Neural progenitor cell (in vitro differentiated cells): ENCODE measurements around the gene OSBPL8.

Experiments
- EZH2 ChIP-seq: fragments of 200-600 bp; sonication (generic); IDR thresholded peaks from 2 replicates; pipeline ENCODE4 v1.6.1; 2017; ENCODE audit warnings: antibody characterized with exemption, mild to moderate bottlenecking, moderate library complexity
- TF ChIP-seq, protein P1 (sequence below): fragments of 200-600 bp; sonication (generic); IDR thresholded peaks from 2 replicates; pipeline ENCODE4 v1.5.1; 2017; ENCODE audit warnings: antibody characterized with exemption, mild to moderate bottlenecking

DNA sequence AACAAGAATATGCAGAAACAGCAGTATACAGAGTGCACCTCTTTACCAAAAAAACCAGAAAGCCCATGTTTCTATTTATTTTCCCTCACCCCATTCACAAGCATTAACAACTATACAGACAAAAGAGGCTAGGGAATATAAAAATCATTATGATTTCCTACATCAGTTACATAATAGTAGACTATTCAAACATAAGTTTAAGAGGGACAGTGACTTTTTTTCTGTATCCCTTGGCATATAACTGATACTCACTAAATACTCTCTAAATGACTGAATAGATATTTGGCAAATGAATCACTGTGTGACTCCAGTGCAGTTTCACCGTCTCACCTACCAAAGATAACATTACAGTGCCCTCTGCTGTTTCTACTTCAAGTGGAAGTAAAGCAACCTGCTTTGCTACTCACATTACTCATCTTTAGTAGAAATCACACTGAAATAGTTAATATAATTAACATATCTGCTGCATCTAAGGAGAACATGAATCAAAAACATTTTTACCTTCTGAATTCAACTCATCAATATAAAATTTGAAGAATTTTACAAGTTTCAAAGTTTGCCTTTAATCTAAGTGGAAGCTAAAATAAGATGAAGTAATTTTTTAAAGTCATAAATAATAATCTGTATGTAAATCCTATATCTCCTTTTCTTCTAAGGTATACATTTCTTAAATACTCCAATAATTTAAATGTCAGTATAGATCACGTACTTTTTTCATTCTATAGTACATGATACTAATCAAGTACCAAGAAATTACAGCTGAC, 103.8 kb downstream of the OSBPL8 start:
- TF ChIP-seq, protein P1, sequence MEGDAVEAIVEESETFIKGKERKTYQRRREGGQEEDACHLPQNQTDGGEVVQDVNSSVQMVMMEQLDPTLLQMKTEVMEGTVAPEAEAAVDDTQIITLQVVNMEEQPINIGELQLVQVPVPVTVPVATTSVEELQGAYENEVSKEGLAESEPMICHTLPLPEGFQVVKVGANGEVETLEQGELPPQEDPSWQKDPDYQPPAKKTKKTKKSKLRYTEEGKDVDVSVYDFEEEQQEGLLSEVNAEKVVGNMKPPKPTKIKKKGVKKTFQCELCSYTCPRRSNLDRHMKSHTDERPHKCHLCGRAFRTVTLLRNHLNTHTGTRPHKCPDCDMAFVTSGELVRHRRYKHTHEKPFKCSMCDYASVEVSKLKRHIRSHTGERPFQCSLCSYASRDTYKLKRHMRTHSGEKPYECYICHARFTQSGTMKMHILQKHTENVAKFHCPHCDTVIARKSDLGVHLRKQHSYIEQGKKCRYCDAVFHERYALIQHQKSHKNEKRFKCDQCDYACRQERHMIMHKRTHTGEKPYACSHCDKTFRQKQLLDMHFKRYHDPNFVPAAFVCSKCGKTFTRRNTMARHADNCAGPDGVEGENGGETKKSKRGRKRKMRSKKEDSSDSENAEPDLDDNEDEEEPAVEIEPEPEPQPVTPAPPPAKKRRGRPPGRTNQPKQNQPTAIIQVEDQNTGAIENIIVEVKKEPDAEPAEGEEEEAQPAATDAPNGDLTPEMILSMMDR: peak; percentile 69
- TF ChIP-seq EZH2: no peak
